H1 (cell line): Measurements from ENCODE around the gene PIP5K1C. TPM values are rescaled to one million over a fixed set of nuclear protein-coding genes. Genes with fewer than 3 reads are reported as not detected.

ENCODE experiments used
- CTCF ChIA-PET: fragments of 300-600 bp; sonication (Branson Sonifier 250); formaldehyde crosslinking; loops from one replicate; lab custom pipeline; 2021; ENCODE audit not compliant: partially characterized antibody; lab: Charles Lee
- POLR2A ChIA-PET: fragments of 300-600 bp; sonication (Branson Sonifier 250); formaldehyde crosslinking; loops from one replicate; lab custom pipeline; 2021; ENCODE audit warnings: inconsistent platforms; ENCODE audit not compliant: partially characterized antibody; lab: Charles Lee
- DNase-seq, 2 experiments: peaks; one replicate each; pipeline versions ENCODE4 v3.0.0 to v3.0.0-alpha.2; 2010 to 2022; ENCODE audit warnings: low spot score in 2 of 2, low read depth in 1 of 2, mixed read lengths in 1 of 2
- FAIRE-seq: peaks from 2 replicates; lab custom pipeline; 2011; peaks lifted over from hg19 to GRCh38; lab: Jason Lieb, UNC
- H2AFZ ChIP-seq: 2 replicates; pipeline ENCODE4 v1.8.1; 2012; ENCODE audit warnings: low read length, inconsistent platforms
- H2AK5ac ChIP-seq: 2 replicates; pipeline ENCODE4 v1.6.1; 2013; ENCODE audit warnings: low read depth, low read length
- H2BK120ac ChIP-seq: replicated peaks from 2 replicates; pipeline ENCODE3; 2013; ENCODE audit warnings: low read depth, low read length, inconsistent platforms
- H2BK12ac ChIP-seq: 2 replicates; pipeline ENCODE4 v1.6.1; 2013; ENCODE audit warnings: low read depth, low read length
- H2BK15ac ChIP-seq: 2 replicates; pipeline ENCODE4 v1.6.1; 2013; ENCODE audit warnings: low read length
- H2BK20ac ChIP-seq: 2 replicates; pipeline ENCODE4 v1.6.1; 2013; ENCODE audit warnings: low read length
- H2BK5ac ChIP-seq: 2 replicates; pipeline ENCODE4 v1.6.1; 2013; ENCODE audit warnings: low read depth, low read length
- H3K14ac ChIP-seq: 2 replicates; pipeline ENCODE4 v1.6.1; 2013; ENCODE audit warnings: inconsistent platforms; ENCODE audit not compliant: insufficient read length
- H3K18ac ChIP-seq: 2 replicates; pipeline ENCODE4 v1.6.1; 2013; ENCODE audit warnings: low read length; ENCODE audit errors: extremely low read depth
- H3K23ac ChIP-seq: 2 replicates; pipeline ENCODE4 v1.6.1; 2013; ENCODE audit warnings: inconsistent platforms; ENCODE audit not compliant: insufficient read length
- H3K23me2 ChIP-seq: 2 replicates; pipeline ENCODE4 v1.6.1; 2013; ENCODE audit warnings: low read depth, low read length
- H3K27ac ChIP-seq: 2 replicates; pipeline ENCODE4 v1.6.1; 2011; ENCODE audit warnings: low read depth, low read length, inconsistent platforms
- H3K27me3 ChIP-seq, 4 experiments: replicated peaks in 1 of 4; 1 replicate in 1 of 4; 2 replicates in 3 of 4; pipeline versions ENCODE4 v1.6.1 to v1.8.1; 2011 to 2013; ENCODE audit warnings: low read length in 3 of 4, mild to moderate bottlenecking in 3 of 4, inconsistent platforms in 2 of 4, mixed read lengths in 2 of 4, moderate library complexity in 1 of 4; ENCODE audit not compliant: control insufficient read depth in 3 of 4, insufficient read depth in 3 of 4; ENCODE audit errors: extremely low read depth in 1 of 4
- H3K36me3 ChIP-seq, 4 experiments: 2 replicates each; pipeline versions ENCODE4 v1.6.1 to v1.8.1; 2011 to 2013; ENCODE audit warnings: mild to moderate bottlenecking in 4 of 4, low read length in 3 of 4, moderate library complexity in 2 of 4, control low read depth in 1 of 4, inconsistent platforms in 1 of 4; ENCODE audit not compliant: insufficient read depth in 4 of 4, control insufficient read depth in 2 of 4
- H3K4ac ChIP-seq: replicated peaks from 2 replicates; pipeline ENCODE3; 2013; ENCODE audit warnings: low read length, low read depth, mixed read lengths, inconsistent platforms; ENCODE audit not compliant: insufficient read length
- H3K4me1 ChIP-seq, 4 experiments: replicated peaks in 1 of 4; 1 replicate in 1 of 4; 2 replicates in 3 of 4; pipeline versions ENCODE4 v1.6.1 to v1.8.1; 2011 to 2013; ENCODE audit warnings: low read length in 3 of 4, inconsistent platforms in 2 of 4, mixed read lengths in 1 of 4; ENCODE audit not compliant: insufficient read depth in 4 of 4, control insufficient read depth in 3 of 4
- H3K4me2 ChIP-seq, 2 experiments: 2 replicates each; pipeline versions ENCODE4 v1.6.1 to v1.8.1; 2011 to 2013; ENCODE audit warnings: low read depth in 2 of 2, low read length in 2 of 2, control low read depth in 1 of 2, inconsistent platforms in 1 of 2, mild to moderate bottlenecking in 1 of 2; ENCODE audit not compliant: insufficient read depth in 1 of 2
- H3K4me3 ChIP-seq, 4 experiments: fragments of 200-600, 300-600 bp in 1 of 4; sonication (generic), shearing (Covaris generic), sonication (Bioruptor Twin) in 1 of 4; 2 replicates each; pipeline versions ENCODE4 v1.5.1 to v1.8.1; 2011 to 2016; ENCODE audit warnings: low read length in 4 of 4, low read depth in 3 of 4, control low read depth in 2 of 4, inconsistent platforms in 2 of 4, mild to moderate bottlenecking in 2 of 4, mixed read lengths in 1 of 4, moderate library complexity in 1 of 4; ENCODE audit not compliant: insufficient read depth in 2 of 4; ENCODE audit errors: extremely low read depth in 1 of 4
- H3K56ac ChIP-seq: replicated peaks from 2 replicates; pipeline ENCODE3; 2013; ENCODE audit warnings: low read depth, mild to moderate bottlenecking, mixed read lengths, low read length, inconsistent platforms; ENCODE audit not compliant: insufficient read length
- H3K79me1 ChIP-seq: 2 replicates; pipeline ENCODE4 v1.6.1; 2013; ENCODE audit warnings: low read depth, low read length, control low read depth
- H3K79me2 ChIP-seq, 2 experiments: 2 replicates each; pipeline versions ENCODE4 v1.6.1 to v1.8.1; 2012 to 2013; ENCODE audit warnings: low read length in 2 of 2, mild to moderate bottlenecking in 2 of 2, inconsistent platforms in 1 of 2; ENCODE audit not compliant: insufficient read depth in 2 of 2, control insufficient read depth in 1 of 2
- H3K9ac ChIP-seq, 4 experiments: replicated peaks in 1 of 4; 1 replicate in 1 of 4; 2 replicates in 3 of 4; pipeline versions ENCODE4 v1.6.1 to v1.8.1; 2011 to 2013; ENCODE audit warnings: low read depth in 3 of 4, low read length in 3 of 4, control low read depth in 2 of 4, mild to moderate bottlenecking in 2 of 4, moderate library complexity in 2 of 4, inconsistent platforms in 1 of 4; ENCODE audit errors: extremely low read depth in 1 of 4
- H3K9me3 ChIP-seq, 2 experiments: 2 replicates each; pipeline versions ENCODE4 v1.6.1 to v1.8.1; 2012 to 2013; ENCODE audit warnings: mild to moderate bottlenecking in 2 of 2, moderate library complexity in 2 of 2, control low read depth in 1 of 2, inconsistent platforms in 1 of 2, low read depth in 1 of 2, low read length in 1 of 2, mixed read lengths in 1 of 2; ENCODE audit not compliant: insufficient read depth in 2 of 2
- H4K20me1 ChIP-seq, 2 experiments: replicated peaks in 1 of 2; 2 replicates each; pipeline versions ENCODE3 to v1.8.1; 2011 to 2013; ENCODE audit warnings: inconsistent platforms in 2 of 2, low read length in 2 of 2, mild to moderate bottlenecking in 1 of 2; ENCODE audit not compliant: insufficient read depth in 2 of 2, control insufficient read depth in 1 of 2
- H4K5ac ChIP-seq: 2 replicates; pipeline ENCODE4 v1.6.1; 2013; ENCODE audit warnings: low read length, low read depth, mixed read lengths, inconsistent platforms; ENCODE audit not compliant: insufficient read length
- H4K8ac ChIP-seq: 2 replicates; pipeline ENCODE4 v1.8.0; 2013; ENCODE audit warnings: mild to moderate bottlenecking, moderate library complexity, low read length, inconsistent platforms; ENCODE audit not compliant: insufficient read depth; ENCODE audit errors: extremely low read depth
- H4K91ac ChIP-seq: replicated peaks from 2 replicates; pipeline ENCODE3; 2013; ENCODE audit warnings: low read length, mixed read lengths, inconsistent platforms; ENCODE audit not compliant: insufficient read length
- CBX5 ChIP-seq: fragments of 300-800, 300-1000 bp; sonication (generic); IDR thresholded peaks from 2 replicates; pipeline ENCODE4 v1.7.1; 2016; ENCODE audit warnings: antibody characterized with exemption, low read length, low read depth
- JUN ChIP-seq: IDR thresholded peaks from 2 replicates; pipeline ENCODE4 v1.6.1; 2011; ENCODE audit warnings: low read depth, mild to moderate bottlenecking, improper control_type of control experiment, low read length
- JUND ChIP-seq: IDR thresholded peaks from 2 replicates; pipeline ENCODE4 v1.6.1; 2011; ENCODE audit warnings: mild to moderate bottlenecking, improper control_type of control experiment, low read length
- RAD21 ChIP-seq, 2 experiments: IDR thresholded peaks in 1 of 2; conservative IDR thresholded peaks in 1 of 2; 2 replicates each; pipeline ENCODE4 v1.6.1; 2011; ENCODE audit warnings: low read depth in 2 of 2, low read length in 2 of 2, improper control_type of control experiment in 1 of 2, inconsistent platforms in 1 of 2, mild to moderate bottlenecking in 1 of 2, moderate library complexity in 1 of 2
- WGBS, 2 experiments: shearing (Covaris generic) in 1 of 2; methylation state at CpG; one replicate each; pipeline versions ENCODE4 v1.1.6 to v1.1.7; 2013 to 2015; ENCODE audit warnings: low lambda C conversion rate in 2 of 2, mixed read lengths in 2 of 2, inconsistent platforms in 1 of 2, low coverage in 1 of 2, missing lambda C conversion rate in 1 of 2; ENCODE audit not compliant: insufficient replicate concordance in 2 of 2, insufficient coverage in 1 of 2, insufficient read length in 1 of 2; ENCODE audit errors: extremely low coverage in 1 of 2, missing lambda C conversion rate in 1 of 2; 5-methylcytosine and 5-hydroxymethylcytosine counted together
- polyA plus RNA-seq, 7 experiments: library from polyadenylated mRNA; depleted of rRNA in 3 of 7; stranded (reverse) in 5 of 7; unstranded in 2 of 7; fragments of >200 nt in 5 of 7; fragments of 200-250 nt in 2 of 7; gene quantifications; 1 replicate in 5 of 7; 2 replicates in 1 of 7; 4 replicates in 1 of 7; pipeline versions ENCODE4 v1.2.1 to v1.2.3, GENCODE V29; 2011 to 2013; ENCODE audit warnings: missing spikeins in 2 of 7, mixed read lengths in 2 of 7
- total RNA-seq: library from RNA; stranded (reverse); fragmentation: NEBNext Ultra II Directional; extraction: Animal tissue kit (Norgen Biotek cat#: 25700); gene quantifications from 2 replicates; pipeline ENCODE4 v1.2.1, GENCODE V29; 2021
- TF ChIP-seq, protein P1 (sequence below): IDR thresholded peaks from 2 replicates; pipeline ENCODE4 v1.6.1; 2012; ENCODE audit warnings: low read length, inconsistent platforms

Gene PIP5K1C
- total and polyA plus RNA-seq, 2 of the 8 experiments (the other 6 are each of a cell fraction or from before 2014, with no cell fraction given): 10.6 to 32.9 TPM

DNA sequence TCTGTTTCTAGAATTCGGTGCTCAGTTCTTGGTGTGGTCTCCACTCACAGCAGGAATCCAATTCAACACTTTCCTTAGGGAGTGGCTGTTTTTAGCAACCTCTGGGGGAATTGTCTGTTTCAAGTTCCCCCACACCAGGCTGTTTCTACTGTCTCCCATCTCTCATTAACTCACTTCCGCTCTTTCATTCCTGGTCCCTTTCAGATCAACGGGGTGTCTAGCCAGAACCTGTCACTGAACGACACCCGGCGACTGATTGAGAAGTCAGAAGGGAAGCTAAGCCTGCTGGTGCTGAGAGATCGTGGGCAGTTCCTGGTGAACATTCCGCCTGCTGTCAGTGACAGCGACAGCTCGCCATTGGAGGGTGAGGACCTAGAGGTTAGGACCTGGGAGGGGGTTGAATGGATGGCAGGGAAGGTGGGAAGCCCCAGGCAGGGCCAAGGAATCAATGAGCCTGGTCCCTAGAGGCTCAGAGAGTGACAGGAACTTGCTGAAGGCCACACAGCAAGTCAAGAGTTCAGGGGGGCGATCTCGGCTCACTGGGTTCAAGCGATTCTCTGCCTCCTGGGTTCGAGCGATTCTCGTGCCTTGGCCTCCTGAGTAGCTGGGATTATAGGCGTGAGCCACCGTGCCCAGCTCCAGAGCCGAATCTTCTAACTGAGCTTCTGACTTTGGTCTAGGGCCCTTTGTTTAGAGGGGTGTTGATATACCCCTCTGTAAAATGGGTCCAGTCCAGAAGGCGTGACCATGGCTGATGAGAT is 33.5 kb upstream of the PIP5K1C start:
- no peaks in the 10 kb centered on the region for H3K4me1 ChIP-seq
- no peak overlapping the region for H3K9ac ChIP-seq
- no peak overlapping the region for H2BK5ac ChIP-seq
- no peak overlapping the region for H4K8ac ChIP-seq
- no peak overlapping the region for H3K27ac ChIP-seq
- FAIRE-seq (no peak), DNase-seq (no peak)
- peaks cover 0 to 3% of the 10 kb centered on the region in 2 experiments for H4K20me1 ChIP-seq
- no peak overlapping the region for H3K14ac ChIP-seq
- ChIA-PET POLR2A (interaction anchor here (1.7 kb wide), 1 partner anchor 13 kb away, joined by 4 read pairs; no protein-coding TSS in a partner anchor), CTCF (interaction anchor here (1.1 to 1.2 kb wide), 2 partner anchors 9 to 13 kb away, joined by 3 to 4 read pairs; no protein-coding TSS in a partner anchor)
- H4K91ac ChIP-seq: no peak overlapping the region
- no peak overlapping the region for H3K23ac ChIP-seq
- H3K79me1 ChIP-seq: no peaks in the 10 kb centered on the region
- no peak overlapping the region for H2BK20ac ChIP-seq
- no peaks in the 10 kb centered on the region for H3K9me3 ChIP-seq
- H4K5ac ChIP-seq: no peak overlapping the region
- H2BK15ac ChIP-seq: no peak overlapping the region
- no peak overlapping the region for H3K4me3 ChIP-seq
- H2BK120ac ChIP-seq: no peak overlapping the region
- no peak overlapping the region for H2BK12ac ChIP-seq
- H2AFZ ChIP-seq: no peak overlapping the region
- no peak overlapping the region for H3K56ac ChIP-seq
- H3K18ac ChIP-seq: no peak overlapping the region
- WGBS, 2 experiments: 93% methylated on average over 20 of the region's 20 CpGs; no CpG with 5 or more reads in 1 of the 2 experiments
- H3K23me2 ChIP-seq: no peaks in the 10 kb centered on the region
- H3K4me2 ChIP-seq: no peak overlapping the region
- H3K36me3 ChIP-seq: peaks cover 0 to 7% (median 3%) of the 10 kb centered on the region in 4 experiments; a peak in 5 of 8 replicates
- H3K27me3 ChIP-seq: no peaks in the 10 kb centered on the region
- TF ChIP-seq CBX5: no peak
- TF ChIP-seq, protein P1, sequence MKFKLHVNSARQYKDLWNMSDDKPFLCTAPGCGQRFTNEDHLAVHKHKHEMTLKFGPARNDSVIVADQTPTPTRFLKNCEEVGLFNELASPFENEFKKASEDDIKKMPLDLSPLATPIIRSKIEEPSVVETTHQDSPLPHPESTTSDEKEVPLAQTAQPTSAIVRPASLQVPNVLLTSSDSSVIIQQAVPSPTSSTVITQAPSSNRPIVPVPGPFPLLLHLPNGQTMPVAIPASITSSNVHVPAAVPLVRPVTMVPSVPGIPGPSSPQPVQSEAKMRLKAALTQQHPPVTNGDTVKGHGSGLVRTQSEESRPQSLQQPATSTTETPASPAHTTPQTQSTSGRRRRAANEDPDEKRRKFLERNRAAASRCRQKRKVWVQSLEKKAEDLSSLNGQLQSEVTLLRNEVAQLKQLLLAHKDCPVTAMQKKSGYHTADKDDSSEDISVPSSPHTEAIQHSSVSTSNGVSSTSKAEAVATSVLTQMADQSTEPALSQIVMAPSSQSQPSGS: no peak
- TF ChIP-seq RAD21 (IDR thresholded peaks at IDR 0.05 in 1 of 2, conservative IDR thresholded peaks at IDR 0.05 in 1 of 2; ENCODE audit: low read depth in 2 of 2, low read length in 2 of 2): no peak
- no peak for TF ChIP-seq JUN
- no peak for TF ChIP-seq JUND
- H3K79me2 ChIP-seq: no peaks in the 10 kb centered on the region
- no peak overlapping the region for H3K4ac ChIP-seq
- no peak overlapping the region for H2AK5ac ChIP-seq
